NCI-H1436 (cell line): ENCODE data around the gene GPR161.
"Not testable (repeated sequence)": the region's sequence is repeated elsewhere in the genome, so short reads cannot be mapped to it uniquely, and the experiment has no call there.

ENCODE experiments used
- DNase-seq: peaks from one replicate; lab custom pipeline; 2025; lab: John Stamatoyannopoulos, UW

The GPR161 gene

DNA sequence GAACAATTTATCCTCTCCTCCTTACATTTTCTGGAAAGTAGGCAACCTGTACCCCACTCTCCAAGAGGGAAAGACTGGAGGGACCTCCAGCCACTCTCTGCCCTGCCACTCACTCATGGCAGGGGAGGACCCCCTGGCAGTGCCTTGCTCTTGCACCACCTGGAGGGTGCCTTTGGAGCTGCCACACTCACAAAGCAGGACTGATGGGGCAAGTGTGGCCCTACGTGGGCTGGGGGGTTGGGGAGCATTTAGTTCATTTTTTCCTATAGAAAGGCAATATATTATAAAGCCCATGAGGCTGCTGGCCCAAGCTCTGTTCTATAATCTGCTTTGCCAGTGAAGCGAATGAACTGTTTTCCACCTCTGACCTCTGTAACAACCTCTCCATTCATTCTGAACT is 50.3 kb downstream of the GPR161 start:
- no peak for DNase-seq

DNA sequence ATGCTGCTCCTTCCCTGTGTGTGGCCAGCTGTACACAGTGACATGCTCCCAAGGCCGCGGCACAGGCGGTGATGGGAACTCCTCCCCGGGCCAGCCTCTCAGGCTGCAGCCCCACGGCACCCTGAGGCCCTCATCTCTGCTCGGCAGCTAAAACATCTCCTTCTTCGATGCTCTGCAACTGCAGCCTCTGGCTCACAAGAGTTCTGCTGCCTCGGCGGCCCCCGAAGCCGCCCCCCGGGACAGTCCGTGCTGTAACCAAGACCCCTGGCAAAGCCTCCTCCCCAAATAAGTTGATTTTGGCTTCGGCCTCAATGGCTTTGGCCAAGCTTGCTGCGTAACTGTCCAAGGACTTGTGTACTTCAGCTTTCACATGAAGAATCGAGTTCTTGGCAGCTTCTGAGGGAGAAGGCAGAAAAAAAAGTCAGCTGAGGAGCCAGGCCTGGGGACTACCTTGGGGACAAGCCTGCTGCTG is 51.3 kb downstream of the GPR161 start:
- DNase-seq: no peak

DNA sequence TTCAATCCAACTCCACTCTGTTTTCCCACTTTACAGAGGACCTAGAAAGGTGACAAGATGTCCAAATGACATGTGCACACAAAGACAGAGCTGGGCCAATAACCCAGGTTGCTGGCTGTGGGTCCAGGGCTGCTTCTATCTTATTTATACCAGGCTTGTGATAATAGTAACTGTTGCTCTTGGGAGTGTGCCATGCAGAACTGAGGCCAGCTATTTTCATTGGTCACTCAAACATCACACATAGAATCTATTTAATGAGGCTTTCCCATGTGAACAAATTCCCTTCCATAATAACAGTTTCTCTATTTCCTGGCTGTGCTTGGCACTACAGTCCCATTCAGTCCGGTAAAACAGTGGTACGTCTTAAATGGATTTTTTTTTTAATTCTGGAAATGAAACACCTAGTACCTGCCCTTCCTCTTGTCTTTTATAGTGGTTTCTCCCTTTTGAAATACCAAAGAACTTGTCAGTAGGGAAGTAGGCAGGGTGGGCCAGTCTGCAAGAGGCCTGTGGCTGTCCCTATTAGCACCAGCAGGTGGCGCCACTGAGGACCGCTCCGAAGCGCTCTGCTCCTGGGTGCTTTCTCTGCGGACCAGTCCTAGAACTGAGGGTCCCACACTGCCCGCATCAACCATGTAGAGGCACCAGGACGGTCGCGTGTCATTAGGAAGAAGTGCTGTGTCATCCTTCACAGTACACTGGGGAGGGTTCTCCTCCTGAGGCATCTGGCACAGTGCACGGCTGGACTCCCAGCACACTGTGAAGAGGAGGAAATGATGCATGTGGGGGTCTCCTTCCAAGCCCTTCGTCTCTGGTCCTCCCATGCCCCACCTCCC is 52.1 kb downstream of the GPR161 start:
- peak; percentile 8 for DNase-seq

DNA sequence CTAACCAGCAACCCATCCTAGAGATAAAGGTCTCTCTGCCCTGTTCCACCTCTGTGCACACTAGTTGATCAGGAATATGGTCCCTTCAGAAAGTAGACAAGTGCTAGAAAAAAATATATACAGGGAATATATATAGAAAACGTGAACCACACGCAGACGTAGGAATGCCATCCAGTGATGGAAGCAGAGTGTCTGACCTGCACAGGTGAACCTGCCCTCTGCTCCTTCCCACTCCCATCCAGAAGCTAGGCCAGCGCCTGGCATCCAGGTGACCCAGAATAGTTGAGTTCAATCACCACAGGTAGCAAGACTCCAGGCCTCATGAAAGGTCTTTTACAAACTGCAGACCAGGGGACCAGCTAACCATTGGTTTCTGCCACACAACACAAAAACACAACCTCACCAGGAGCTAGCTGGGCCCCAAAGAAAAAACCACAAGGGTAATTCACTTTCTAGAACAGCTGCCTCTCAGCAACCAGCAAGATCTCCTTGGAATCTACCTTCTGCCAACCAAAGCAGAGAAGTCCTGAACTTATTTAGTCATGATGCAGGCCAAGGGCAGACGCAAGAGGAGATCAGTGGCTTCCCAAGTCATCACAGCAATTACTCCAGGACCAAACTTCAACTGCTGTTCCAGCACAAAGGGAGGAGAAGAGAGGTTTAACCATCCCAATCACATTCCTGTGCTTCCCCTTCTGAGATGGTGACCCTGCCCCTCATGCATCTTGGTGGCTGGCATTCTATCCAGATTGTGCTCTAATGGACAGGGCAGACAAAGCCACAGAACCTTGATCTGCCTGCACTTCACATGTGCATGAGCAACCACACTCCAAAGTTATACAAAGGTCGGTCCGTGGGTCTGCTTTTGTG is 53.0 kb downstream of the GPR161 start:
- DNase-seq: no peak

DNA sequence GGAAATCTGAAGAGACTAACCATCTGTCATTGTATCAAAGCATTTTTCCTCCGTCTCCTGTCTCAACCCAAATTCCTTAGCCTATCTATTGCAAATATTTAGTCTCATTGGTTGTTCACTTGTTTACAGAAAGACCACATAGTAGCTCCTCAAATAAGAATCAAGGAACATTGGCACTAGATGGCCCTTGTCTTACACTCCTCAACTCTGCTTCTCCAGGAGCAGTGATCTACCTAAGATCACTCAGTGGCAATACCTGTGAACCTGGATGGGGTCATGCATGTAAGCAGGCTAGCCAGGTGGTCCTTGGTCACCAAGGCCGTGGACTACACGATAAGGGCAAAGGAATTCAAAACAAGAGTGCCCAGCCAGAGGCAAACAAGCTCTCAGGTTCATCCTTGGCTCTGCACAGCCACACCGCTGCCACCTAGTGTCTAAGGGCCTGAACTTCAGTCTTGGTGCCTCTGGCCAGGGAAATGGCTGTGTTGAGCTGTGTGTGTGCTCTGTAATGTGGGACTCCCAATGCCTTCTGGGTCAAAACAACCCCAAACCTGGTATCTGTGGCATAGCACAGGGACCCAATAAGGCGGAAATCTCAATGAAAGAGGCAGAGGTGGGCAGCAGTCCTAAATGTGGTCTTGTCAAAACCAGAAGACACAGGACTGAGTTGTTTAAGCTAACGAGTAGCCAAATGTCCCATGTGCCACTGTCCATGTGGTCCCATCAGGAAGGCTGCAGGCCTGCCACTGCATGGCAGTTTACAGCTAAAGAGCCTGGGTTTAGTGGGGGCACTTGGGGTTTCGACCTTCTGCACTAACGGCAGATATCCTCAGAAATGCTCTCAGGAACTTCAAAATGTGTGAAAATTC is 54.5 kb downstream of the GPR161 start:
- peak; percentile 58 for DNase-seq

DNA sequence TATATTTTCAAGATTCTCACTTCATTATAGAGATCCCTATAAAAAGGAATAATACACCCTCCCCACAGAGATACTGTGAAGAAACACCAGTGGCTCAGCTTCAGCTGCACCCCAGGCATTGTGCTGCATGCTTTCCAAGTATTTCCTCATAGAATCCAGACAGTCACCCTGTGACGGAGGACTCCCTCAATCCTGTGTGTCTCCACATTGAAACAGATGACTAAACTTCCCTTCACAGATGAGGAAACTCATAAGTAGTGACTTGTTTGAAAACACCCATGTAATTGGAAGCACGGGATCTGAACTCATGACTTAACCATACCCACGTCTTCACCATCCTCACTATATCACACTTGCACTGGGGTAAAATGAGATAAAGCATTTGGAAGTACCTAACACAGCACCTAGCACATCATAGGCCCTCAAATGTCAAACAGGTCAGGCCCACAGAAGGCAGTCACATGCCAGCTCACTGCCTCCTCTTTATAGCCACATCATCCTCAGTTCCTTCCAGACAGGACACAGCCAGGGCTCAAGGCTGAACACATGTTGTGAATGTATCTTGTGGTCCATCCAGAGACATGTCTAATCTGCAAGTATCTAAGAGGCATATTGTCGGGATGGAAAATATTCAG is 55.2 kb downstream of the GPR161 start:
- no peak for DNase-seq

DNA sequence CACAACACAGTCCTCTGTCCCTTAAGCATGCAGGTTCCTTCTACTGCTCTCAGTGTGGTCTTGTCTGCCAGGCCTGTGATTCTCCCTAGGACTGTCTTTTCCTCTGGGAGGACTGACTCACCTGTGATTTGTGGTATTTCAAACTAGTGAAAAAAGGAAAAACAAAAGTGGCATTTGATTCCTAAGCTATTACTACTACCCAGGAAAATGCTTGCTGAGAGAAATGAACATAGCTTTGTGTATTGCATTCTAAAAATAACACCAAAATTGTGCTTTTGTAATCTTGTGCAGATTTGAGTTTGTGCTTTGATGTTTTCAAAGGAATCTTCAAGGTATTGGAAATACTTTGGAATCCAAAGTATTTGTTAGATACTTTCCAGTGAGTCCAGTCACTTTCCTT is 57.0 kb downstream of the GPR161 start:
- DNase-seq: no peak

DNA sequence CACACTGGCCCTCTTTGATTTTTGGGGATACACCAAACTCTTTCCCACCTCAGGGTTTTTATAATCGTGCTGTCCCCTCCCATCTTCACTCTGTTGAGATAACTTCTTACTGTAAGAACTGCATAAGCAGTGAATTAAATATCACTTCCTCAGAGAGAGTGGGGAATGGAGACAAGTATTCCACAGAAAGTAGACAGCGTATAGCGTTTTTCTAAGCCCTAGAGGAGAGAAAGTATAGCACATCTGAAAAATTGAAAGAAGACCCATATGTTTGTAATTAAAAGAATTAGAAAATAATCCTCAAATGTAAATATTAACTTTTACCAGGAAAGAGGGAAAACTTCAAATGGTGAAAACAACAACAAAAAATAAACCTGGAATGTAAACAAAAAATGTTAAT is 67.3 kb downstream of the GPR161 start:
- no peak for DNase-seq

DNA sequence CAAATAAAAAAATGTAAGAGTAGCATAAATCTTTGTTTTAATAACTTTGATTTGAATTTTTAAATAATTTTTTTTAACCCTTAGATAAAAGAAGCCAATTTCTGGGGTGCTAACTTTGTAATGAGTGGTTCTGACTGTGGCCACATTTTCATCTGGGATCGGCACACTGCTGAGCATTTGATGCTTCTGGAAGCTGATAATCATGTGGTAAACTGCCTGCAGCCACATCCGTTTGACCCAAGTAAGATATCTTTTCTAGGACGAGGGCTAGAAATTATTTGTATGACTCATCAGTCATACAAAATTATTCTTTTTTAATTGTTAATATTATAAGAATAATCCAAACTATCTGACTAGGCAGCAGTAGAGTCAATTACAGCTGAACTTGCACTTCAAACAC is 71.2 kb downstream of the GPR161 start:
- DNase-seq: no peak

DNA sequence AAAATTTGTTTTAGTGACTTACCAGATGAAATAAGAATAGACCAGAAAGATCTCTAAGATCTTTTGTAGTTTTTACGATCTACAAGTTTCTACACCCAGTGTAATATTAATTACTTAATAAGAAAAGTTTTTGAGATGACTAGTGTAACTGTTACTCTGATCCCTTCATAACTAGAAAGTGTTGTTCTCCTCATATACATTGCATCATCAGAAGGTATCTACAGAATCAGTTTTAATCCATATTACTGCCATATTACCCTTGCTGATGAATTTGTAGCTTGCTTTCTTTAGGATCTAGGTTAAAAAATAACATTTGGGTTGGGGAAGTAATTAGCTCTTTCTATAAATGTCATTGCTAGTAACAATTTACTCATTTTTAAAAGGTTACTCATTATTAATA is 72.5 kb downstream of the GPR161 start:
- no peak for DNase-seq

DNA sequence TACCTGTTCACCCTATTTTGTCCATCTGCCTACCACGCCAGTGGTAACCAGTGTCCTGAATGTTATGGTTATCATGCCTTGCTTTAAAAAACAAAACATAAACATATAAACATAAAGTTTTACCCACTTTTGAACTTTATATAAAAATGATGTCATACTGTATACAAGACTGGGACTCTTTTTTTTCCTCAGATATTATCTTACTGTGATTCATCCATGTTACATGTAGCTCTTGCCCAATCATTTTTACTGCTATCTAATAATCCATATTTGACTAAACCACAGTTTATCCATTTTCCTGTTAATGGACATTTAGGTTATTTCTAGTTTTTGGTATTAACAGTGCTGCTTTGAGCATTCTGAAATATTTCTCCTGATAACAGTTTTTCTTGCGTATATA is 78.8 kb downstream of the GPR161 start:
- DNase-seq: no peak

DNA sequence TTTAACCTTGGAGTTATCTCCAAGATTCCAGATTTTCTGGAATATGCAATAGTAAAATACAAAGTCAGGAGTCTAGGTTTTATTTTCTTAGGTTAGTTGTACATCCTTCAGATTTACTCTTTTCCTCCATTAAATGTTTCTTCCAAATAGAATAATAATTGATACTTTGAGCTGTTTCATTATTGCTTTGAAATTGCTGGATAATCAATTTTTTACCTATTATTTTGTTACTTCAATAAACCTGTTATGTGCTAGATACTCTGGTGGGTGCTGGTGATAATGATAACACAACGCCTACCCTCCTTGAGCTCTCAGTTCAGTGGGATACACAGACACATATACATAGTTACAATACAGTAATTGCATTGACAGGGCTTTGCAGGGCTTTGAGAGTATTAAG is 79.4 kb downstream of the GPR161 start:
- no peak for DNase-seq

DNA sequence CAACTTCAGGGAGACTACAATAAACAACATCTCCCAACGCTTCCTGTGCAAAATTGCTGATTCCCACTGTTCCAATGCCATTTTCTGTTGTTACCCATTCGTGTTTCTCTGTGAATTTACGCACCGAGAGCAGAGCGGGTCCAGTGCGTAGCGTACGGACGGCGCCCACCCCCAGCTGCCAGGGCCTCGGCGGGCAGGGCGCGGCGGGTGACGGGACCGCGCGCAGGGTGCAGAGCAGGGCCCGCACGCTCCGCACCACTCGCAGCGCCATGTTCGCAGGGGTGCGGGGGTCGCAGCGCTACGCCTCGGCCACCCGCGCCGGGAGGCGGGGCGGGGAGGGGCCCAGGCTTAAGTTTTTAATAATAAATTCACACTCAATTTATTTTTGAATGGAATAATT is 80.6 kb downstream of the GPR161 start:
- DNase-seq: not testable (repeated sequence)

DNA sequence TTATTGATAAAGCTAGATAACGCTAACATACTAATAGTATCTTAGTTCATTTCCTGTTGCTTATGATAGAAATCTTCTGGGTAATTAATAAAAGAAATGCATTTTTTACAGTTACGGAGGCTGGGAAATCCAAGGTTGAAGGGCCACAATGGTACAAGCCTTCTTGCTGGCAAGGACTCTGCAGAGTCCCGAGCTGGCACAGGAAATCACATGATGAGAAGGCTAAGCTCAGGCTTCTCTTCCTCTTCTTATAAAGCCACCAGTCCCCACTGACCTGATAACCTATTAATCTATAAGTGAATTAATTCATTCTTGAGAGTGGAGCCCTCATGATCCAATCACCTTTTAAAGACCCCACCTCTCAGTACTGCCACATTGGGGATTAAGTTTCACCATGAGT is 82.6 kb downstream of the GPR161 start:
- no peak for DNase-seq

DNA sequence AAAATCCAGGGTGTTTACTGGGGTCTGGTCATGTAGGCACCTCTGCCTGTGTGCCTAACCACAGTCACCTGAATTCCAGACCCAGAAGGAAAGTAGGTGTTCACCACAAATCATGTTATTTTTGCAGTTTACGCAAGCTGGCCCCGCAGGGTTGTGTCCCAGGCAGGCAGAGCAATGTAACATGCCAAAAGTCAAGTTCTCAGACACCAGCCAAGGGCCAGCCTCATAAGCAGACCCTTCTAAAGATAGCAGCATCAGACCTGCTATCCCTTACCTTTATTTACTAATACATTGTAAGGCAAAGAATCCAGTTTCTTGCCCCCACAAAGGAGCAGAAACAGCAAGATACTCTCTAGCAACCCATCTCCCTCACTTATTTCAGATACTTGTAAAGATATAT is 83.0 kb downstream of the GPR161 start:
- no peak for DNase-seq

DNA sequence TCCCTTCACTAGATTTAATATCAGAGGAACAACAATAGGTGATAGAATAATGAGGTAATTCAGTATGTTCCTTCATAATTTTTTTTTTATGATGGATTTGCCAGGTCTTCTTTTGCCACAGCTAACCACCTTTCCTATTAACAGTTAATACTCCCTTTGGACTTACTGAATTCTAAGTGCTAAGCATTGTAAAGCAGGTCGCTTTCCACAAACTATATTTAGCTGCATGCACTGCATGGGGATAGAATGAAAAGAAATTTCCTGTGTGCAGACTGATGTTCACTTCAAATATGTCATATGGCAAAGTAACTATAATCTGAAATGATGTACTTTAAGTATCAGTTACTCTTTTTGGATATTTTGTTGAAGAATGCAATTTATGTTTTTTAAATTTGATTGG is 85.8 kb downstream of the GPR161 start:
- no peak for DNase-seq

DNA sequence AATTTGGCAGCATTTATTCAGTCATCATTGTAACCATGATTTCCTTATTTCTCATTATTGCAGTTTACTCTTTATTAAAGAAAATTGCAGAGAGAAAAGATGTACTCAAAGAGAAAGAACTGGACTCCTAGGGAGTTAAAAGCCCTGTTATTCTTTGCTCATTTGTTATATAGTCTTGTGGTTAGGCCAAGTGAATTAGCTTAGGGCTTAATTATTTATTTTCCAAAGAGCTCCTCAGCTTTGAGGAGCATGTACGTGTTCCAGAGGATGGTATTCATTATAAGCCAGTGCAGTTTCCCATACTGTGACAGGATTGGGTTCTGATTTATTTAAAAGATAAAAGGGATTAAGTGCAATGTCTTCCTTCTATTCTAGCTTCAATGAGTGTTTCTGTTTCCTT is 86.4 kb downstream of the GPR161 start:
- DNase-seq: no peak

DNA sequence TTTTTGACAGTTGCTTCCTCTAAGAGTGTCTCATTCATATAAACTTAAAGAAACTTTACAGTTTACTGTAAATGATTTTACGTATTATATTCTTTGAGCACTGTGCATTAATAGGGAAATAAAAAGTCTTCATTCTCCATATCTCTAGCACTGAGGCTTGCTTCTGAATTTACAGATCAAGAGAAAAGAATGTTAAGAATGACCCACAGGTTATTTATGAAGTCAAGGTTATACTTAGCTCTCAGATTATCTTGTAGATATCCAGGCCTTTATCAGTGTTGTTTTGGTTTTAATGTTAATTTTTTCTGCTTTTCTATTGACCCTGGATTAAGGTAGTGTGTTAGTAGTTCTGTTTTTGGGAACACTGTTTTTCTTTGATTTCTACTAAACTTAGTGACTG is 91.4 kb downstream of the GPR161 start:
- DNase-seq: no peak

DNA sequence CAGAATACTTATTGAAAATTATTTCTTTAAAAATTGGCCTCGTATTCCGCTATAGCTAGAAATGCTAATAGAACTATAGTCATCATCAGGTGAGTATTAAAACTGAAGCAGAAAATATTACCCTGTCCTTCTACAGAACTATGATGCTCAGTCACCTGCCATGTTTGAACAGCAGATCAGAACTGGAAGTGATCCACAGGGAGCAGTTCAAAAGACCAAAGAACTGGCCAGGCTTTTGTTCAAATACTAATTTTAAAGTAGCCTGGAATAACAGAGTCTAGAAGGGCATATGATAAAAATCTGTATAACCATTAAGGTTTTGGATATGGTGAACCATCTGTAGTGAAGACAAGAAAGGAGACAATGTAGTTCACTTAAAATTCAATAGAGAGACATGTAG is 94.4 kb downstream of the GPR161 start:
- DNase-seq: no peak

DNA sequence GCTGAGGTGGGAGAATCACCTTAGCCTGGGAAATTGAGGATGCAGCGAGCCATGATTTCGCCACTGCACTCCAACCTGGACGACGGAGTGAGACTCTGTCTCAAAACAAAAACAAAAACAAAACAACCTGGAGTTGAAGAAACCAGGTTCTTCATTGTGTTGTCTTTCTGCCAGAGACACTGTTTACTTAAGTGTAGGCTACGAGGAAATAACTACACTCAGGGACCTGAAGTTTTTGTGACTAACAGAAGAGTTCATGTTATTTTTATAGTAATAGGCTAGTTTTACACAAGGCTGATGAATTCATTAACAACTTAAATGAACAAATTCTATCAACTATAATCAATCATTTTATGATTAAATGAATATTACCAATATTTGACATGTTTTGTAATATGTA is 101.4 kb downstream of the GPR161 start:
- DNase-seq: no peak

DNA sequence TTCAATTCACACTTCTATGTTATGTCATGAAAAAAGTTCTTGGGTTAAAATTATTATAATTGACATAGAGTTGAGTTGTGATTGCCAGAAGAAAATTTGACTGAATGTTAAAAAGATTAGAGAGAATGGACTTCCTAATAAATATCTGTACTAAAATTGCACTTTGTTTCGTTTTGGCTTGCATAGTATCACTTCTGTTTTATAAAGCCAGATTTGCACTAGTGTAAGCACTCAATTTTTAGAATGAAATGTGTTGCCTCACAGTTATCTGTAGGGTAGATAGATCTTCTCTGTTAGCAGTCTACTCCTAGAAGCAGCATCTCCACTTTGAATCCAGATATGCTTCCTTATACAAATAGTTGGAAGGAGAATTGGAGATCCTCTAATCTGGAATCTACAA is 104.7 kb downstream of the GPR161 start:
- no peak for DNase-seq

DNA sequence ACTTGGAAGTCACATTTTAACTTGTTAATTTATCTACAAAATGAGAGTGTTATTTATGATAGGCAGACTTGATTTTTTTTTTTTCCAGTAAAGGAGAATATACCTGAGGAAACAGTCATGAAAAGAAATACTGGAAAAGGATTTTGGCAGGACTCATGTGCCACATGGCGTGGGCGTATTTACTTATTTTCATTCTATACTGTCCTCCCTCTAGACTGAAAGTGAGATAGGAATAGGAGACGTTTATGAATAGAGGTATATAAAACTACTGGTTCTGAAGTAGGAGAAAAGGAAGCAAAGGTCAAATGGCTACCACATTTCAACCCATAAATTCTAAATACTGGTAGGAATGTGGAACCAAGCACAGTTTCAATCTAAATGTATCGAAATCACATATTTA is 105.1 kb downstream of the GPR161 start:
- DNase-seq: no peak
